Camera-type eye (tissue), 1 donor: Measurements from ENCODE around the gene STK40. TPM values are rescaled to one million over a fixed set of nuclear protein-coding genes. Genes with fewer than 3 reads are reported as not detected.

ENCODE experiments used
- total RNA-seq: library from RNA; depleted of rRNA; stranded (reverse); fragments of >200 nt; gene quantifications from one replicate; pipeline ENCODE4 v1.2.3, GENCODE V29; 2014

STK40 gene, protein sequence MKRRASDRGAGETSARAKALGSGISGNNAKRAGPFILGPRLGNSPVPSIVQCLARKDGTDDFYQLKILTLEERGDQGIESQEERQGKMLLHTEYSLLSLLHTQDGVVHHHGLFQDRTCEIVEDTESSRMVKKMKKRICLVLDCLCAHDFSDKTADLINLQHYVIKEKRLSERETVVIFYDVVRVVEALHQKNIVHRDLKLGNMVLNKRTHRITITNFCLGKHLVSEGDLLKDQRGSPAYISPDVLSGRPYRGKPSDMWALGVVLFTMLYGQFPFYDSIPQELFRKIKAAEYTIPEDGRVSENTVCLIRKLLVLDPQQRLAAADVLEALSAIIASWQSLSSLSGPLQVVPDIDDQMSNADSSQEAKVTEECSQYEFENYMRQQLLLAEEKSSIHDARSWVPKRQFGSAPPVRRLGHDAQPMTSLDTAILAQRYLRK
- total RNA-seq, result 14.7 TPM

DNA sequence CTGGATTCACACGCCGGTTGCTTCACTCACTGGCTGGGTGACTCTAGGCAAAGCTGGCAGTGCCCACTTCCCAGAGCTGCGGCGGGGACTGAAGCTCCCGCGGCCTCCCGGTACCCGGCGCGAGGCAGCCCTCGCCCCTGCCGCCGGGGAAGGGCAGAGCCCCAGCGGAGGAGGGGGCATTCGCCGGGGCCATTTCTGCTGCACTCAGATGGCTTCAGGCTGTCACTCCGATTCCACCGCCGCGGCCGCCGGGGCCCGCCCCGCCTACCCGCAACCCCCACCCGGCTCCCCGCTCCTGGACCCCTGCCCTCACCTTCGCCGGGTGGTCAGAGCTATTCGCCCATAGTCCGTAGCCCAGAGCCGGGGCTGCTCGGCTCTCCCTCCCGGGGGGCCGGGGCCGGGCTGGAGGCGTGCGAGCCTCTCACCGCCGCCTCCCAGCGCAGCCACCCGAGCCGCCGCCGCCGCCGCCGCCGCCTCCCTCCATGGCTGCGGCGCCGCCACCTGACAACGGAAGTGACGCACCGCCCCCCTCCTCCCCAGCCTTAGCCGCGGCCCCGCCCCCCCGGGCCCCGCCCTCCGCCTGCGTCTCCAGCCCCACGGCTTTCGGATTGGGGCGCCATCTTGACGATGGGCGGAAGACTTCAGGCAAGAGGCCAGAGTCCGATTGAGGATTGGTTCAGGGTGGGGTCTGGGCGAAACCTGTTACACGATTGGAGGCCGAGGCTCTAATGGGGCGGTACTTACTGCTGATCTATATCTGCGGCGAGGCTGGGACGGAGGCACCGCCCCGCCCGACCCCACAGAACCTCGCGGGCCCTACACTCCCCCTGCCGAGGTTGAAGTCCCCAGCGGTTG is at the start of gene STK40:
TSS of gene STK40 (minus strand) at position 515 of the 855 bp plus-strand sequence. CDS start 24,592 bp downstream, outside the sequence.

DNA sequence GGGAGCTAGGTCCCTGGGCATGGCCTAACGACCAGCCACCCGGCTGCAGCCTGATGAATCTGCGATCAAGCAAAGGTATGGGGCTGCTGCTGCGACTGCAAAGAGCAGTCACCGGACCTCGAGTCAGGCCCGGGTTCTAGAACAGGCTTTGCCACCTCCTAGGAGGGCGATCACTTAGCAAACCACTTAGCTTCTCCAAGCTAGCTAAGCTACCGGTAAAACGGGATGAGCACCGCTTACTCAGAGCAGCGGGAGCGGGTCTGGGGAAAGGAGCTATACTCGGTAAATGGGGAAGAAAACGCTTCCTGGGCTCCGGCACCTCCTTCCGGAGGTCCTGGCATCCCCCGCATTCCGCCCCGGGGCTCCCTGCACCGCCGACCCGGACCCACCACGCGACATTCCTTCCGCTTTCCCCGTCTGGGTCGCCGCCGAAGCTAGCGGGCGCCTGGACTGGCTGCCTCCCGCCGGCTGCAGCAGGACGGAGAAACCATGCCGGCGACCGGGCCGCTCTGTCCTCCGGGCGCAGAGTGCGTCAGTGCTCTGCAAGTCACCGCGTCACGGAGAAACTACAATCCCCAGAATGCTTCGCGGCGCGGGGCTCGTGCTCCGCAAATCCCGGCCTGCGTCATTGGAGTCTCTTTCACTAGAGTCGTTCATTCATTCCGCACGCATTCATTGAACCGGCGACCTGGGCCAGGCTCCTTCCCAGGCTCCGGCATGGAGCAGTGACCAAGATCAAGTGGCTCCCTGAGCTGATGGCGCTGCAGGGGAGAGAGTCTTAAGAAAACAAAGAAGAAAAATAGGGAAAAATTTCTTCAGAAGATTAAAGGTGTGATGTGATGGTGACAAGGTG is 11.9 kb upstream of the STK40 start, which contains the start of gene LSM10:
TSS of gene LSM10 (minus strand) at position 531 of the 853 bp plus-strand sequence. CDS start 3,779 bp downstream, outside the sequence.

DNA sequence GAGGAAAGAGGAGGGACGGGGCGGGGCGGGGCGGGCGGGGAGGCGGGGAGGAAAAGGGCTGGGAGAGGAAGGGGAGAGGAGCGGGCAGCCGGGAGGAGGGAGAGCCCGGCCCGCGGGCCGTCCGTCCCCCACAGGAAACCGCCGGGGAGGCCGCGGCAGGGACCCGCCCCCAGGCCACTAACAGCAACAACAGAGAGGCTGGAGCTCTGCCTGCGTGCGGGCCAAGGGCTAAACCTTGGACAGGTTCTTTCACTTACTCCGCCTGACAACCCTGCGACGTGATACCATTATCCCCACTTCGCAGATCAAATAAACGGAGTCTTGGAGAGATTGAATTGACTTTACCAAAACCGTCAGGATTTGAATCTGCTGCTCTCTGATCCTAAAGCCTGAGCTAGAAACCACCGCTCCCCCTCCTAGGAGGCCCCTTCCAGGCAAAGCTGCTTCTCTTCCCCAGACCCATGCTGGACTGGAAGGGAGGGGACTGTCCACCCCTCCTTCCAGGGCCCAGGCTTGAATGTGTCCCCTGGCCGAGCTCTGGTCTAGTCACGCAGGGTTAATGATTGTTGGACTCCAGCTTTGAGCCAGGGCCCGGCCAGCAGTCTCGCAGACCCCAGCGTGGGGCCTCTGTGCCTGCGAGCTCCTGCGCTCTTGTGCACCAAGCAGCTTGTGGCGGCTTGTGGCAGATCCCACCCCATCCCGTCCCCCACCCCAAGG is 61.9 kb downstream of the STK40 start, which contains the start of gene EVA1B:
TSS of gene EVA1B (minus strand) at position 10 of the 717 bp plus-strand sequence. CDS start 608 bp downstream, outside the sequence.

DNA sequence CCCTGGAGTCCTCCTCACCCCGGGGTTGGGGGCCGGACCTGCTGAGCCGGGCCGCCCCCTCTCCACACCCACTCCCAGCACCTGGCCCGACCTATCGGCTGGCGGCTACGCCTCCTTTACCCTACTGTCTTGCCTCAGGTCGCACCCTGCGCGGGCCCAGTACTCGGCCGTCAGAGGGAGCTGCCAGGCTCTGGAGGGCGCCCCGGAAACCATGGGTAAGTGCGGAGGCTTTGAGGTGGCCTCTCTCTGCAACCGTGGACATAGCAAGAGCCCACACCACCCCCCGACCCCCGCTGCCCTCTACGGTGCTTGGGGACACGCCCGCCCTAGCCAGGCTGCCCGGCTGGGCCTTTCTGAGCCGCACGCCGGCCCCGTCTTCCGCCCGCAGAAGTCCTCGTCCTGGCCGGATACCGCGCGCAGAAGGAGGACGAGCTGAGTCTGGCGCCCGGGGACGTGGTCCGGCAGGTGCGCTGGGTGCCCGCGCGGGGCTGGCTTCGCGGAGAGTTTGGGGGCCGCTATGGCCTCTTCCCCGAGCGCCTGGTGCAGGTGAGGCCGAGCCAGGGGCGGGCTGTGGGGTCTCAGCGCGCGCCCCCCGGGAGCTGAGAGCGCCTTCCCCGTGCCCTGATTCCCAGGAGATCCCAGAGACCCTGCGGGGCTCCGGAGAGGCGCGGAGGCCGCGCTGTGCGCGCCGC is 79.4 kb downstream of the STK40 start, which contains the start of gene SH3D21:
TSS of gene SH3D21 (plus strand) at position 159 of the 692 bp plus-strand sequence. CDS start at position 212, 53 bp downstream.

Other genes starting within 250 kb of the STK40 start
- 51.9 TPM for gene TRAPPC3, start 236.4 kb downstream of the STK40 start, total RNA-seq
- 74.7 TPM for gene MAP7D1, start 229.8 kb downstream of the STK40 start, total RNA-seq
- gene THRAP3, start 161.5 kb downstream of the STK40 start, total RNA-seq, result 103 TPM
- 10.8 TPM for gene SH3D21, start 79.6 kb downstream of the STK40 start, total RNA-seq
- 18.7 TPM for gene EVA1B, start 62.3 kb downstream of the STK40 start, total RNA-seq
- gene LSM10, start 12.0 kb upstream of the STK40 start, total RNA-seq, result 8.7 TPM
- gene OSCP1, start 64.5 kb upstream of the STK40 start, total RNA-seq, result 20.6 TPM
- 26.9 TPM for gene MRPS15, start 78.5 kb upstream of the STK40 start, total RNA-seq
- 8.8 TPM for gene CSF3R, start 97.0 kb upstream of the STK40 start, total RNA-seq